EL (cell line): Measurements from ENCODE around the gene MARK2.
A peak's percentile ranks its signal among the peaks of the same experiment; 100 is the strongest.

Source experiments
- DNase-seq: peaks from one replicate; pipeline ENCODE4 v3.0.0-alpha.2; 2016

The MARK2 gene

GRCh38 chr11:63911876-63912275 lies 73.0 kb downstream of the MARK2 start:
- DNase-seq, result no peak

GRCh38 chr11:63912678-63913077 lies 73.8 kb downstream of the MARK2 start:
- no peak for DNase-seq

- no peak for DNase-seq
Measured at GRCh38 chr11:63913866-63914830, 75.2 kb downstream of the MARK2 start.

- DNase-seq, result no peak
Measured at GRCh38 chr11:63914896-63915691, 76.2 kb downstream of the MARK2 start.

GRCh38 chr11:63915961-63916836 lies 77.3 kb downstream of the MARK2 start:
- DNase-seq, result peak; percentile 52

GRCh38 chr11:63916837-63917691 lies 78.2 kb downstream of the MARK2 start, which contains the start of gene RCOR2:
TSS of gene RCOR2 (minus strand) at chr11:63917164. CDS start at chr11:63916456, 708 bp downstream.
- peak; percentile 82 for DNase-seq

GRCh38 chr11:63917692-63918506 lies 79.0 kb downstream of the MARK2 start:
- DNase-seq, result peak; percentile 56

GRCh38 chr11:63918507-63919191 lies 79.7 kb downstream of the MARK2 start:
- DNase-seq, result peak; percentile 37

GRCh38 chr11:63919267-63920125 lies 80.6 kb downstream of the MARK2 start:
- DNase-seq, result peak; percentile 58

GRCh38 chr11:63920126-63920938 lies 81.4 kb downstream of the MARK2 start:
- no peak for DNase-seq

GRCh38 chr11:63920939-63921417 lies 82.1 kb downstream of the MARK2 start:
- DNase-seq, result no peak

GRCh38 chr11:63922673-63923192 lies 83.8 kb downstream of the MARK2 start:
- DNase-seq, result no peak

- no peak for DNase-seq
Measured at GRCh38 chr11:63923319-63923718, 84.4 kb downstream of the MARK2 start.

- no peak for DNase-seq
Measured at GRCh38 chr11:63929616-63930015, 90.7 kb downstream of the MARK2 start.

GRCh38 chr11:63931045-63931444 lies 92.1 kb downstream of the MARK2 start:
- DNase-seq, result no peak

GRCh38 chr11:63931876-63932275 lies 93.0 kb downstream of the MARK2 start:
- no peak for DNase-seq

- DNase-seq, result peak; percentile 33
Measured at GRCh38 chr11:63933459-63933858, 94.5 kb downstream of the MARK2 start.
